ENCODE data around the gene ASIC4.

GRCh38 chr2:219520079-219520478 is 5.8 kb downstream of the ASIC4 start:
- TF ChIP-seq CTCF (conservative IDR thresholded peaks at IDR 0.05; ENCODE audit: low read length): no peak
- TF ChIP-seq EZH2phosphoT487 (IDR thresholded peaks at IDR 0.05; ENCODE audit: borderline replicate concordance, low read depth, low read length): no peak

Data from OCI-LY7 (cell line).